ENCODE data around the gene ERBB2.
"Not testable (repeated sequence)": the region's sequence is repeated elsewhere in the genome, so short reads cannot be mapped to it uniquely, and the experiment has no call there.

ERBB2 gene

DNA sequence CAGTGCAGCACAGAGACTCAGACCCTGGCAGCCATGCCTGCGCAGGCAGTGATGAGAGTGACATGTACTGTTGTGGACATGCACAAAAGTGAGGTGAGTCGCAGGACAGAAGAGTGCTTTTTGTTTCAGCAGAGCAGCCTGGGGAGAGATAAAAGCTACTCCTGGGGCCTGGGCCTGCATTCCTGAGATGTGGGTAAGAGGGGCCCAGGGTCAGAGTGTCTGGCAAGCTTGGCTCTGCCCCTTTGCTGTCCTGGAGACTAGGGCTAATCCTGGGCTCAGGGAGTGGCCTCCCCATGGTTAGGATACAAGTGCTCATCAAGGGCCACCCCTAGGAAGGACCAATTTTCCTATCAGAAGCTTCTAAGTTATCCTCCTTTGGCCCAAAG lies 4.8 kb upstream of the ERBB2 start:
- Histone ChIP-seq H3K9ac (ENCODE audit: low read depth in 1 of 2, low read length in 2 of 2) (no peak overlapping the region), H3K36me3 (ENCODE audit: control insufficient read depth in 1 of 2, insufficient read depth in 2 of 2, low read length in 2 of 2) (no peaks in the 10 kb centered on the region), H3K27ac (ENCODE audit: low read depth, low read length) (peak overlapping the region; percentile 2), H3K9me3 (ENCODE audit: control insufficient read depth in 1 of 2, low read length in 2 of 2) (no peaks in the 10 kb centered on the region), H3K27me3 (ENCODE audit: control insufficient read depth in 1 of 2, insufficient read depth in 2 of 2, low read length in 2 of 2) (no peaks in the 10 kb centered on the region), H3K4me3 (ENCODE audit: low read depth in 1 of 2, low read length in 2 of 2) (no peak overlapping the region), H3K4me1 (ENCODE audit: control insufficient read depth in 1 of 2, insufficient read depth in 2 of 2, low read length in 2 of 2) (peaks cover 14 to 18% of the 10 kb centered on the region in 2 donors)

DNA sequence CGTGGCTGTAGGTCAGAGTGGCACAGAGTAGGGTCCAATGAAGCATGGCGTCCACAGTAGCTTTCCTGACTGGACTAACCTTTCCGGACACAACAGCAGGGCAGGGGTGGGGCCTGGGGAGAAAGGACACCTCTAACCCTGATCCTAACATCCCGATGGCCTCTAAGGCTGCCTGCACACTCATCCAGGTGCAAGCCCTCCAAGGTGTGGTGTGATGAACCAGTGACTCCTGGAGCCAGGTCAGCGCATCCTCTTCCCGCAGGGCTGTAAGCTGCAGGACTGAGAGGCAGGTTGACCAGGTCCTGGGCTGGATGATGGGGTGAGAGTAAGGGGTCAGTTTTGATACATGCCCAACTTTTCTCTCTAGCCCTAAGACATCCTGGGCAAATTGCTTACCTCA lies 3.1 kb upstream of the ERBB2 start:
- Histone ChIP-seq H3K27me3 (ENCODE audit: control insufficient read depth in 1 of 2, insufficient read depth in 2 of 2, low read length in 2 of 2) (no peaks in the 10 kb centered on the region), H3K9ac (ENCODE audit: low read depth in 1 of 2, low read length in 2 of 2) (no peak overlapping the region), H3K27ac (ENCODE audit: low read depth, low read length) (no peak overlapping the region), H3K4me1 (ENCODE audit: control insufficient read depth in 1 of 2, insufficient read depth in 2 of 2, low read length in 2 of 2) (peaks cover 15 to 24% of the 10 kb centered on the region in 2 donors), H3K9me3 (ENCODE audit: control insufficient read depth in 1 of 2, low read length in 2 of 2) (no peaks in the 10 kb centered on the region), H3K4me3 (ENCODE audit: low read depth in 1 of 2, low read length in 2 of 2) (no peak overlapping the region), H3K36me3 (ENCODE audit: control insufficient read depth in 1 of 2, insufficient read depth in 2 of 2, low read length in 2 of 2) (no peaks in the 10 kb centered on the region)

DNA sequence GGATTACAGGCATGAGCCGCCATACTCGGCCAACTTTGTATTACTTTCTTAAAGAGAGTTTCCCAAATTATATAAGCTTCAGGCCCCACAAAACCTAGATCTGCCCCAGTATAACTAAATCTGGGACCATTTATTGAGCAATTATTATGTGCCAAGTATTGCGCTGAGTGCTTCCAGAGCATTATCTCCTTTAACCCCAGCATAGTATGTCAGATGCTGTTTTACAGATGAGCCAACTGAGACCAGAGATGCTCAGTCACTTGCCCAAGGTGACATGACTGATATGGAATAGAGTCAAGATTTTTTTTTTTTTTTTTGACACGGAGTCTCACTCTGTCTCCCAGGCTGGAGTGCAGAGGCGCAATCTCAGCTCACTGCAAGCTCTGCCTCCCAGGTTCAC lies 1.9 kb upstream of the ERBB2 start:
- H3K9me3 ChIP-seq (ENCODE audit: control insufficient read depth in 1 of 2, low read length in 2 of 2): no peaks in the 10 kb centered on the region
- H3K36me3 ChIP-seq (ENCODE audit: control insufficient read depth in 1 of 2, insufficient read depth in 2 of 2, low read length in 2 of 2): no peaks in the 10 kb centered on the region
- peaks cover 28 to 34% of the 10 kb centered on the region in 2 donors for H3K4me1 ChIP-seq (ENCODE audit: control insufficient read depth in 1 of 2, insufficient read depth in 2 of 2, low read length in 2 of 2)
- H3K9ac ChIP-seq (ENCODE audit: low read depth in 1 of 2, low read length in 2 of 2): no peak overlapping the region
- H3K27ac ChIP-seq (ENCODE audit: low read depth, low read length): no peak overlapping the region
- no peak overlapping the region for H3K4me3 ChIP-seq (ENCODE audit: low read depth in 1 of 2, low read length in 2 of 2)
- H3K27me3 ChIP-seq (ENCODE audit: control insufficient read depth in 1 of 2, insufficient read depth in 2 of 2, low read length in 2 of 2): no peaks in the 10 kb centered on the region

DNA sequence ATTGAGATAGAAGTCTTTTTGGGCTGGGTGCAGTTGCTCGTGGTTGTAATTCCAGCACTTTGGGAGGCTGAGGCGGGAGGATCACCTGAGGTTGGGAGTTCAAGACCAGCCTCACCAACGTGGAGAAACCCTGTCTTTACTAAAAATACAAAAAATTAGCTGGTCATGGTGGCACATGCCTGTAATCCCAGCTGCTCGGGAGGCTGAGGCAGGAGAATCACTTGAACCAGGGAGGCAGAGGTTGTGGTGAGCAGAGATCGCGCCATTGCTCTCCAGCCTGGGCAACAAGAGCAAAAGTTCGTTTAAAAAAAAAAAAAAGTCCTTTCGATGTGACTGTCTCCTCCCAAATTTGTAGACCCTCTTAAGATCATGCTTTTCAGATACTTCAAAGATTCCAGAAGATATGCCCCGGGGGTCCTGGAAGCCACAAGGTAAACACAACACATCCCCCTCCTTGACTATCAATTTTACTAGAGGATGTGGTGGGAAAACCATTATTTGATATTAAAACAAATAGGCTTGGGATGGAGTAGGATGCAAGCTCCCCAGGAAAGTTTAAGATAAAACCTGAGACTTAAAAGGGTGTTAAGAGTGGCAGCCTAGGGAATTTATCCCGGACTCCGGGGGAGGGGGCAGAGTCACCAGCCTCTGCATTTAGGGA lies 577 bp upstream of the ERBB2 start:
- peaks cover 41 to 46% of the 10 kb centered on the region in 2 donors for H3K4me1 ChIP-seq (ENCODE audit: control insufficient read depth in 1 of 2, insufficient read depth in 2 of 2, low read length in 2 of 2)
- not testable (repeated sequence) for H3K27me3 ChIP-seq (ENCODE audit: control insufficient read depth in 1 of 2, insufficient read depth in 2 of 2, low read length in 2 of 2); H3K36me3 ChIP-seq (ENCODE audit: control insufficient read depth in 1 of 2, insufficient read depth in 2 of 2, low read length in 2 of 2); H3K9me3 ChIP-seq (ENCODE audit: control insufficient read depth in 1 of 2, low read length in 2 of 2)
- H3K27ac ChIP-seq (ENCODE audit: low read depth, low read length): peak overlapping the region; percentile 80
- H3K9ac ChIP-seq (ENCODE audit: low read depth in 1 of 2, low read length in 2 of 2): peak overlapping the region; percentile 73 to 93
- peak overlapping the region; percentile 73 to 82 for H3K4me3 ChIP-seq (ENCODE audit: low read depth in 1 of 2, low read length in 2 of 2)

DNA sequence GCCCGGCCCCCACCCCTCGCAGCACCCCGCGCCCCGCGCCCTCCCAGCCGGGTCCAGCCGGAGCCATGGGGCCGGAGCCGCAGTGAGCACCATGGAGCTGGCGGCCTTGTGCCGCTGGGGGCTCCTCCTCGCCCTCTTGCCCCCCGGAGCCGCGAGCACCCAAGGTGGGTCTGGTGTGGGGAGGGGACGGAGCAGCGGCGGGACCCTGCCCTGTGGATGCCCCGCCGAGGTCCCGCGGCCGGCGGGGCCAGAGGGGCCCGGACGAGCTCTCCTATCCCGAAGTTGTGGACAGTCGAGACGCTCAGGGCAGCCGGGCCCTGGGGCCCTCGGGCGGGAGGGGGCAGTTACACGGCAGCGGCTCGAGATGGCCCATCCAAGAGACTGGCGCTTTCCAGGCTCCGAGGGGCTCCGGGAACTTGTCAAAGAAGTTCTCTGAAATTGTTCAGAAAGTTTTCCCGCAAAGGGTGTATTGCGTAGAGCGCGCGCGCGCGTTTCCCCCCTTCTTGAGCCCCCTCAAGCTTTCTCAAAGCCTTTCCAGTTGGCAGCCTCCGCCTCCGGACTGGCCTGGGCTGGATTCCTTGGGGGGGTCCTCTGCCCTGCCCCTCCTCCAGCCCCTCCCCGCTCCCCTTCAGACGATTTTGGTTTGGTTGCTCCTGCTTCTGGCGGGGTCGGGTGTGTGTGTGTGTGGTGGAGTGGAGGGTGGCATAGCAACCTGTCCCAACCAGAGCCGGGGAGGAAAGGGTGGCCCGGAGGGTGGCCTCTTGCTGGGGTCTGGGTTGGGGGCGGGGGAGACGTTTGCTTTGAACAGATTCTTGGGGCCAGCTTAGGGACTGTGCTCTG lies 504 bp downstream of the ERBB2 start:
- peak overlapping the region; percentile 73 to 82 for H3K4me3 ChIP-seq (ENCODE audit: low read depth in 1 of 2, low read length in 2 of 2)
- no peaks in the 10 kb centered on the region for H3K9me3 ChIP-seq (ENCODE audit: control insufficient read depth in 1 of 2, low read length in 2 of 2)
- no peaks in the 10 kb centered on the region for H3K36me3 ChIP-seq (ENCODE audit: control insufficient read depth in 1 of 2, insufficient read depth in 2 of 2, low read length in 2 of 2)
- H3K27me3 ChIP-seq (ENCODE audit: control insufficient read depth in 1 of 2, insufficient read depth in 2 of 2, low read length in 2 of 2): no peaks in the 10 kb centered on the region
- peak overlapping the region; percentile 73 to 93 for H3K9ac ChIP-seq (ENCODE audit: low read depth in 1 of 2, low read length in 2 of 2)
- H3K4me1 ChIP-seq (ENCODE audit: control insufficient read depth in 1 of 2, insufficient read depth in 2 of 2, low read length in 2 of 2): peaks cover 42 to 46% of the 10 kb centered on the region in 2 donors
- H3K27ac ChIP-seq (ENCODE audit: low read depth, low read length): peak overlapping the region; percentile 80

DNA sequence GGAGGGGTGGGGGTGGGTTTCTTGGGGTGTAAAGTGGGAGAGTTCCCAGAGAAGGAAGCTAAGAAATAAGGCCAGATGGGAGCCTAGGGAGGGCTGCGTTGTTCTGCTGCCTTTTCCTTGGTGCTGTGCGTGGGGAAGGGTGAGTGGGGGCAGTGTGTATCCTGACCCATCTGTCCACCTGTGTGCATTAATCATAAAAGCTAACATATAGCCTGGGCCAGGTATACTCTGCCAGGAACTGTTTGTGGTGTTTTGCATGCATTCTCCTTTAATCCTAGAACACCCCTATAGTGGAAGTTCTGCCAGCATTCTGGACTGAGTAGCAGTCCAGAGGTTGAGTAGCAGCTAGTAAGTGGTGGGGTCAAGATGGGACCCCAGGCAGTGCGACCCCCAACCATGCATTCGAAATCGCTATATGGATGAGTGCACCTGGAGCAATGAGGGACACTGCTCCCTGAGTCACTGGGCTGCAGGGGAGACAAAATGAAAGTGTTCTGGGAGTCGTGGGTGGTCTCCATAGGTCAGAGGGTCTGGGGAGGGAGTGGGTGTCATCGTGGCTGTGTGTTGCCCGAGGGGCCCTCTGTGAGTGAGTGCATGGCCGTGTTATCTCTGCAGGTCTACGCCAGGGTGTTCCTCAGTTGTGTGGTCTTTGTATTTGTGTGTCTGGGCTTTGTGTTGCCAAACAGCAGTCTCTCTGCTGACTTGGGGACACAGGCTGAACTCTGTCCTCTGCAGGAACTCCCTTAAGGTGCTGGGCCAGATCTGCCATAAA lies 1.3 kb downstream of the ERBB2 start:
- no peaks in the 10 kb centered on the region for H3K27me3 ChIP-seq (ENCODE audit: control insufficient read depth in 1 of 2, insufficient read depth in 2 of 2, low read length in 2 of 2)
- peak overlapping the region; percentile 73 to 93 for H3K9ac ChIP-seq (ENCODE audit: low read depth in 1 of 2, low read length in 2 of 2)
- H3K4me3 ChIP-seq (ENCODE audit: low read depth in 1 of 2, low read length in 2 of 2): peak overlapping the region; percentile 73 to 82
- H3K4me1 ChIP-seq (ENCODE audit: control insufficient read depth in 1 of 2, insufficient read depth in 2 of 2, low read length in 2 of 2): peaks cover 45 to 47% of the 10 kb centered on the region in 2 donors
- H3K36me3 ChIP-seq (ENCODE audit: control insufficient read depth in 1 of 2, insufficient read depth in 2 of 2, low read length in 2 of 2): no peaks in the 10 kb centered on the region
- H3K9me3 ChIP-seq (ENCODE audit: control insufficient read depth in 1 of 2, low read length in 2 of 2): no peaks in the 10 kb centered on the region
- peak overlapping the region; percentile 80 for H3K27ac ChIP-seq (ENCODE audit: low read depth, low read length)

DNA sequence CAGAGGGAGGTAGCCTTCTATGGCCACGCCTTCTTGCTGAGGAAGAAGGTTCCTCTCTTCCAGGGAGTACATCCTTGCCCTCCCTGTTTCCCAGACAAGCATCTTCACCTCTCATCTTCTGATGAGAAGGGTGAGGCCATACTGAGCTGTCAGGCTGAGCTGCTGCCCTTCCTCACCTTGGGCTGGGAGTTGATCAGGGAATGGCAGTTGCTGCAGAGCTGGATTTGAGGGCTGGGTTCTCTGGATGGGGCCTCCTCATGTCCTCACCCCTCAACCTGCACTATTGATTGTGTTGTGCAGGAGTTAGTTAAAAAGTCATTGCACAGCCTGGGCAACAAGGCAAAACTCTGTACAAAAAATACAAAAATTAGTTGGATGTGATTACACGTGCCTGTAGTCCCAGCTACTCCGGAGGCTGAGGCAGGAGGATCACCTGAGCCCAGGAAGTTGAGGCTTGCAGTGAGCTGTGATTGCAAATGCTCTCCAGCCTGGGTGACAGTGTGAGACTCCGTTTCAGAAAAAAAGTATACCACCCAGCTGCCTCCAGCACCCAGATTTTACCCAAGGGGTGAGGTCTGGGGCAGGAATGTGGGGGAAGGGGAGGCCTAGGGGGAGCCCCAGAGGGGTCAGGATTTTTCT lies 2.0 kb downstream of the ERBB2 start:
- Histone ChIP-seq H3K4me1 (ENCODE audit: control insufficient read depth in 1 of 2, insufficient read depth in 2 of 2, low read length in 2 of 2) (peaks cover 52 to 54% of the 10 kb centered on the region in 2 donors), H3K27me3 (ENCODE audit: control insufficient read depth in 1 of 2, insufficient read depth in 2 of 2, low read length in 2 of 2) (no peaks in the 10 kb centered on the region), H3K27ac (ENCODE audit: low read depth, low read length) (no peak overlapping the region), H3K9me3 (ENCODE audit: control insufficient read depth in 1 of 2, low read length in 2 of 2) (no peaks in the 10 kb centered on the region), H3K36me3 (ENCODE audit: control insufficient read depth in 1 of 2, insufficient read depth in 2 of 2, low read length in 2 of 2) (peaks cover 0 to under 1% of the 10 kb centered on the region in 2 donors), H3K9ac (ENCODE audit: low read depth in 1 of 2, low read length in 2 of 2) (no peak overlapping the region), H3K4me3 (ENCODE audit: low read depth in 1 of 2, low read length in 2 of 2) (peak overlapping the region; percentile 73 to 82)

DNA sequence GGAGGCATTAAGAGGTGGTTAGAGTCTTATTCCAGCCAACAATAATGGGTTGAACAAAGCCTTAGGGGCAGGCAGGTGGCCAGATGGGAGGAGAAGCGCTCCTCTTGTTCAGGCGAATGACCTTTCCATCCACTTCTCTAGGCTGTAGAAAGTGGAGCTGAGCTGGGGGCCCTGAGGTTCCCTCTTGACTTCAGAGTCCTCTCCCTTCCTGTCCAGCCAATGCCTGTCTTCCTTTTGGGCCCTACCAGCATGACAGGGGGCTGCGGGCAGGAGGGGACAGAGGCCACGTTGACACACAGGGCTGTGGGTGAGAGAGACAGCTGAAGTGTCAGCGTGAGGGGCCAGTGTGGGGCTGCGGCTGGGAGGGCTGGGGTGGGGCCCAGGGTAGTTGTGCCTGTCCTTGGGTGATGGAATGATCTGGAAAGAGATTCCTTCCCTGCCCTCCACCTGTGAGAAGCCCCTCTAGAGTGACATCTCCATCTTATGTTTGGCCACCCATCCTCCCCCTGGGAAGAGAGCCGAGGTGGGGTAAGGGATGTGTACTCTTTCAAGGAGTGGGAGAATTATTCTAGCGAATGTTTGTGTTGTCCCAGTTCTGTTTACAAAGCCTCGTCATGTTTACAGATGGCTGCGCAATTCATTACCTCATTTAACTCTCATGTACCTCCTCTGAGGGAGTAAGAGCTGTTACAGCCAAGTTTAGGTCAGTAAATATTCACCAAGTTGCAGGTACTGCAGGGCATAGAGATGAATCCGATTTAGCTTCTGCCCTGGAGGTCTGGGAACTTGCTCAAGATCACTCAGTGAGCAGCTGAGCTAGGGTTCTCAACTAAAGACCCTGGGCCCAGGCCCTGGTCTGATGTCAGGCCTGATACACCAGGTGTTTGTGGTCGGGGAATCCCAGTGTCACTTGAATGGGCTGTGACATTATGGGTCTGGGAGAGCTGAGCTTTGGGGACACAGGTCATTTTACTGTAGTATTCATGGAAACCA lies 3.3 kb downstream of the ERBB2 start:
- Histone ChIP-seq H3K36me3 (ENCODE audit: control insufficient read depth in 1 of 2, insufficient read depth in 2 of 2, low read length in 2 of 2) (peaks cover 5 to 13% of the 10 kb centered on the region in 2 donors), H3K4me3 (ENCODE audit: low read depth in 1 of 2, low read length in 2 of 2) (peak overlapping the region in 1 of 2 donors; percentile 35), H3K4me1 (ENCODE audit: control insufficient read depth in 1 of 2, insufficient read depth in 2 of 2, low read length in 2 of 2) (peaks cover 58 to 61% of the 10 kb centered on the region in 2 donors), H3K27ac (ENCODE audit: low read depth, low read length) (peak overlapping the region; percentile 45), H3K9me3 (ENCODE audit: control insufficient read depth in 1 of 2, low read length in 2 of 2) (no peaks in the 10 kb centered on the region), H3K27me3 (ENCODE audit: control insufficient read depth in 1 of 2, insufficient read depth in 2 of 2, low read length in 2 of 2) (no peaks in the 10 kb centered on the region), H3K9ac (ENCODE audit: low read depth in 1 of 2, low read length in 2 of 2) (peak overlapping the region; percentile 9 to 12)

DNA sequence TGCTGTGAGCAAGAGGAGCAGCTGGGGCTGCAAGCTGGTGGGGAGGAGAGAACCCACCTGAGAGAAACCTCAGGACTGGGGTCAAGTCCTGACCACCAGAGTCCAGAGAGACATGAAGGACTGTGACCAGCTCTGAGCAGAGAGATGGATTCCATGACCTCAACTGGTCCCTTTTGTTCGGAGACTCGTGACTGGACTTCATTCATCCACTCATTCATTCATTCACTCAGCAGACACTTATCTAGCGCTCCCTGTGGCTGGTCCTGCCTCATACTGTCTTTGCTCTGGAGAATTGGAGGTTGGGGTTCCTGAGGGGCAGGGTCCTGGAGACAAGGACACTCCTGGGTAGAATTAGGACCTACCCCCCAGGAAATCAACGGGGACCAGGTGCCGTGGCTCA lies 4.0 kb downstream of the ERBB2 start:
- Histone ChIP-seq H3K9me3 (ENCODE audit: control insufficient read depth in 1 of 2, low read length in 2 of 2) (no peaks in the 10 kb centered on the region), H3K27me3 (ENCODE audit: control insufficient read depth in 1 of 2, insufficient read depth in 2 of 2, low read length in 2 of 2) (no peaks in the 10 kb centered on the region), H3K36me3 (ENCODE audit: control insufficient read depth in 1 of 2, insufficient read depth in 2 of 2, low read length in 2 of 2) (peaks cover 12 to 20% of the 10 kb centered on the region in 2 donors), H3K4me1 (ENCODE audit: control insufficient read depth in 1 of 2, insufficient read depth in 2 of 2, low read length in 2 of 2) (peaks cover 58 to 61% of the 10 kb centered on the region in 2 donors), H3K9ac (ENCODE audit: low read depth in 1 of 2, low read length in 2 of 2) (peak overlapping the region in 1 of 2 donors; percentile 9), H3K4me3 (ENCODE audit: low read depth in 1 of 2, low read length in 2 of 2) (peak overlapping the region in 1 of 2 donors; percentile 35), H3K27ac (ENCODE audit: low read depth, low read length) (peak overlapping the region; percentile 45)
